ENCODE data around the gene MISP. TPM values are rescaled to one million over a fixed set of nuclear protein-coding genes. Genes with fewer than 3 reads are reported as not detected.

The MISP gene
- total and polyA plus RNA-seq, 2 of the 13 experiments (the other 11 are each of a cell fraction or from before 2014, with no cell fraction given), result 0.67 to 1.3 TPM

- H3K36me3 ChIP-seq (replicated peaks in 1 of 2; ENCODE audit: control insufficient read depth in 1 of 2, insufficient read depth in 2 of 2, low read length in 2 of 2), result peaks cover 57 to 96% of the 10 kb centered on the region in 2 experiments; a peak in 4 of 5 replicates
- no TSS peak for BruUV-seq (replicated peaks)
- no peak for DNase-seq (ENCODE audit: low spot score)
- TF ChIP-seq HOXA9 (CRISPR knock-in tag; IDR thresholded peaks at IDR 0.05; ENCODE audit: borderline replicate concordance) (0 out of 2 replicates have a peak, but pooled peaks have one; percentile 29), NFIC (IDR thresholded peaks at IDR 0.05; ENCODE audit: low read length) (no peak), RBFOX2 (IDR thresholded peaks at IDR 0.05; ENCODE audit: low read depth, low read length) (peak; percentile 32), POLR2A (IDR thresholded peaks at IDR 0.05; ENCODE audit: insufficient read depth in 1 of 2, low read depth in 2 of 2, low read length in 2 of 2) (peak in 1 of 2 experiments; percentile 4; a peak in 1 of 4 replicates), AGO2 (optimal IDR thresholded peaks at IDR 0.05; ENCODE audit: low read depth, low read length) (peak; percentile 69)
- TF ChIP-seq, protein P1, sequence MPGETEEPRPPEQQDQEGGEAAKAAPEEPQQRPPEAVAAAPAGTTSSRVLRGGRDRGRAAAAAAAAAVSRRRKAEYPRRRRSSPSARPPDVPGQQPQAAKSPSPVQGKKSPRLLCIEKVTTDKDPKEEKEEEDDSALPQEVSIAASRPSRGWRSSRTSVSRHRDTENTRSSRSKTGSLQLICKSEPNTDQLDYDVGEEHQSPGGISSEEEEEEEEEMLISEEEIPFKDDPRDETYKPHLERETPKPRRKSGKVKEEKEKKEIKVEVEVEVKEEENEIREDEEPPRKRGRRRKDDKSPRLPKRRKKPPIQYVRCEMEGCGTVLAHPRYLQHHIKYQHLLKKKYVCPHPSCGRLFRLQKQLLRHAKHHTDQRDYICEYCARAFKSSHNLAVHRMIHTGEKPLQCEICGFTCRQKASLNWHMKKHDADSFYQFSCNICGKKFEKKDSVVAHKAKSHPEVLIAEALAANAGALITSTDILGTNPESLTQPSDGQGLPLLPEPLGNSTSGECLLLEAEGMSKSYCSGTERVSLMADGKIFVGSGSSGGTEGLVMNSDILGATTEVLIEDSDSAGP (CRISPR knock-in tag; IDR thresholded peaks at IDR 0.05; ENCODE audit: borderline replicate concordance), result 0 out of 2 replicates have a peak, but pooled peaks have one; percentile 27
- no peaks in the 10 kb centered on the region for H3K9me3 ChIP-seq (ENCODE audit: low read length)
- H3K27me3 ChIP-seq (ENCODE audit: control insufficient read depth in 1 of 2, insufficient read depth in 2 of 2, low read length in 2 of 2), result no peaks in the 10 kb centered on the region
- peaks cover 25% of the 10 kb centered on the region for H3K4me1 ChIP-seq (ENCODE audit: insufficient read depth, low read length)
- ChIA-PET POLR2A (no interaction called here), CTCF (ENCODE audit: low intra/inter-chr PET ratio, low total read pairs) (no interaction called here)
- H3K9ac ChIP-seq (ENCODE audit: insufficient read depth, low read depth, low read length), result no peak overlapping the region
- FAIRE-seq, result no peak
- in situ Hi-C loops (cut with HindIII; ENCODE audit: extremely low pct_ligation_motif_present, low pct_unique_long_range_greater_than_20kb), result no loop called here
- H3K4me2 ChIP-seq (ENCODE audit: low read depth, low read length), result no peak overlapping the region
- H3K4me3 ChIP-seq (replicated peaks in 1 of 3; ENCODE audit: insufficient read depth in 1 of 3, low read depth in 2 of 3, low read length in 3 of 3), result no peak overlapping the region
- H3K27ac ChIP-seq (ENCODE audit: extremely low read length, insufficient read depth, low read length), result no peak overlapping the region
- H4K20me1 ChIP-seq (ENCODE audit: insufficient read depth, low read length), result peaks cover 86% of the 10 kb centered on the region
- intact Hi-C loops (cut with micrococcal nuclease; ENCODE audit: unreplicated experiment), result no loop called here
- no peak overlapping the region for H2AFZ ChIP-seq (ENCODE audit: low read length)
- H3K79me2 ChIP-seq (ENCODE audit: insufficient read depth, low read length), result peaks cover 73% of the 10 kb centered on the region
- no peak; the same call in 2 of the 3 replicates for ATAC-seq
- WGBS (ENCODE audit: low lambda C conversion rate), result 80% methylated on average over 2 of the region's 33 CpGs
These were observed 54.2 kb downstream of the MISP start for GRCh38 chr19:805166-805551.

Measured in HepG2 (cell line).